ENCODE measurements around the gene HLA-DMB. TPM values are rescaled to one million over a fixed set of nuclear protein-coding genes. Genes with fewer than 3 reads are reported as not detected.

HLA-DMB gene
- total and polyA plus RNA-seq, 4 donors: 4.7 to 22.3 (median 10.3) TPM

DNA sequence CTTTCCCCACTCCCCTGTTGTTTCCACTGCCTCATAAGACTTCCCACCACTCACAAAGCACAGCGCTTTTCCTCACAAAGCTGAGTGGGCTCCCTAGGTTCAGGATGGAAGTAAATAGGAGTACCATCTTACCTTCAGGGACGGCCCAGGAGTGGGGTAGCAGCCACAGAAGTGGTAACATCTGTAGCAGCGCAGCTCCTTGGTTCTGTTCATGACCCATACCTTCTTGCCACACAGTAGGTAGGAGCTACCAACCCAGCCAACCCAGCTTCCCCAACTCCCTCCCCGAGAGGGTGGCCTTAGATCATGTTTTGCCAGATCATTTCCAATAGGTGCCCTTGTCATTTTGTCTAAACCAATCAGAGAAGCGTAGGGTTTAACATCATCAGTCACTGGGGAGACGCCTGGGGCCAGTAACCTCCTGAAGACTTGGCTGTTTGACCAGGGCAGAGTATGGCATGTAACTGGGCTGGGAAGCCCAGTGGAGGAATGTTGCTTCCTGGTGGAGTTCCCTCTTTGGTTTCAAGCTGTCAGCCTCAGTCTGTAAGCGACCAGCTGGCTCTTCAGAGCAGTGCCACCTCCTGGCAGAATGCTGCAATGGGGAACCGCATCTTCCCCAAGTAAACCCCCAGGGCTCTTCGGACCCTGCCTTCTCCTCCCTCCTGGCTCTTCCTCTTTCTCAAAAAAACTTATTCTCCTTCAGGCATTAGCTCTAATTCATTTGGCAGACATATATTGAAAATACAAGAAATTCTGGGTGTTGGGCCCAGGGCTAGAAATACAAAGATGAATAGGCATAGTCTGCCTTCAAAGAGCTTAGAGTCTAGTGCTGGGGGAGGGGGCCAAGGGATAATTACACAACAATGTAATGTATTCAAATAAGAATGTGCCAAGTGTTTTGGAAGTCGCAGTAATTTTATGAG lies 12.2 kb upstream of the HLA-DMB start, which contains the start of gene HLA-DMA:
HLA-DMA (minus strand) TSS at position 281 of the 923 bp plus-strand sequence; CDS start at position 220, 61 bp downstream.
- WGBS (ENCODE audit: insufficient coverage): 40% methylated on average over 9 of the region's 10 CpGs
- peaks cover 6% of the 10 kb centered on the region for H3K4me1 ChIP-seq (ENCODE audit: control insufficient read depth, insufficient read depth, low read length)
- no peak within 1 kb of the TSS for H3K27ac ChIP-seq (ENCODE audit: low read depth, low read length)
- peak in 2 of 6 donors; percentile 62 to 83 for DNase-seq (ENCODE audit: low read depth in 4 of 6, low spot score in 6 of 6)
- H3K4me3 ChIP-seq (ENCODE audit: low read depth, low read length): no peak within 1 kb of the TSS
- H3K9me3 ChIP-seq (ENCODE audit: control insufficient read depth, insufficient read depth, low read length): no peaks in the 10 kb centered on the region
- no peaks in the 10 kb centered on the region for H3K36me3 ChIP-seq (ENCODE audit: control insufficient read depth, insufficient read depth, low read length)
- no peaks in the 10 kb centered on the region for H3K27me3 ChIP-seq (ENCODE audit: control insufficient read depth, insufficient read depth, low read length)

DNA sequence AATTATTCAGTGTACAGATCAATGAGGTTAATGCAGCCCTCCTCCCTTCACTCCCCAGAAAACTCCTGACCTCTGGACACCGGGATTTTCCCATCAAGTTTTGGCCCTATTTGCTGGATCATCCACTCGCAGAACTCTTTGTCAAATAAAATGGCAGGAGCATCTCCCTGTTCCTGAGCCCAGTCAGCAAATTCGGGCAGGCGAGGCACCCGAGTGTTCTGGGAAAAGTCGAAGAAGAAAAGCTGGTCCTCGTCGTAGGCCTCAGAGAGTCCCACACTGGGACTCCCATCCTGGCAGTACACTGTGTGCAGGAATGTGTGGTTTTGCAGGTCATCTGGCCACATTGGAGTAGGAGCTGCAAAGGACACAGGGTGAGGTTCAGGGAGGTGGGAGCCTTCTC lies 9.6 kb upstream of the HLA-DMB start:
- H3K4me1 ChIP-seq (ENCODE audit: control insufficient read depth, insufficient read depth, low read length): peaks cover 6% of the 10 kb centered on the region
- no peak overlapping the region for H3K4me3 ChIP-seq (ENCODE audit: low read depth, low read length)
- no peak for DNase-seq (ENCODE audit: low read depth in 4 of 6, low spot score in 6 of 6)
- 84% methylated on average over 8 of the region's 8 CpGs for WGBS (ENCODE audit: insufficient coverage)
- H3K9me3 ChIP-seq (ENCODE audit: control insufficient read depth, insufficient read depth, low read length): no peaks in the 10 kb centered on the region
- H3K36me3 ChIP-seq (ENCODE audit: control insufficient read depth, insufficient read depth, low read length): no peaks in the 10 kb centered on the region
- no peak overlapping the region for H3K27ac ChIP-seq (ENCODE audit: low read depth, low read length)
- no peaks in the 10 kb centered on the region for H3K27me3 ChIP-seq (ENCODE audit: control insufficient read depth, insufficient read depth, low read length)

DNA sequence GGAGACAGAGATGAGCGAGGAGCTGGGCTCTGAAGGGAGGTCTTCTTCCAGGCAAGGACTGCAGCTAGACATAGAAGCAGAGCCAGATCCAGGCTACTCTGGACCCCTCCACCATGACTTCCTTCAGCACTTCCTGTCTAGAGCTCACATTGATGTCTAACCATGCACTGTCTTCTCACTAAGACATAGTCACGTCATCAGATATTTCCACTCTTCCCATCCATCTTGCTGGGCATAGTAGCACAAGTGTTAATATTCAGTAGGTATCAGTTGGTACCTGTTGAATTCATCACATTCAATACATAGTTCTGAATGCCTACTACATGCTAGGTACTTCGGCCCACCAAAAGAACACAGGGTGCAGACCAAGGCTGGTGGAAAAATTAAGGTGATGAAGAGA lies 9.2 kb upstream of the HLA-DMB start:
- Histone ChIP-seq H3K27me3 (ENCODE audit: control insufficient read depth, insufficient read depth, low read length) (no peaks in the 10 kb centered on the region), H3K9me3 (ENCODE audit: control insufficient read depth, insufficient read depth, low read length) (no peaks in the 10 kb centered on the region), H3K4me3 (ENCODE audit: low read depth, low read length) (no peak overlapping the region), H3K36me3 (ENCODE audit: control insufficient read depth, insufficient read depth, low read length) (no peaks in the 10 kb centered on the region), H3K4me1 (ENCODE audit: control insufficient read depth, insufficient read depth, low read length) (peaks cover 6% of the 10 kb centered on the region), H3K27ac (ENCODE audit: low read depth, low read length) (no peak overlapping the region)
- WGBS (ENCODE audit: insufficient coverage): no CpG with 5 or more reads among the region's 3 CpGs
- no peak for DNase-seq (ENCODE audit: low read depth in 4 of 6, low spot score in 6 of 6)

DNA sequence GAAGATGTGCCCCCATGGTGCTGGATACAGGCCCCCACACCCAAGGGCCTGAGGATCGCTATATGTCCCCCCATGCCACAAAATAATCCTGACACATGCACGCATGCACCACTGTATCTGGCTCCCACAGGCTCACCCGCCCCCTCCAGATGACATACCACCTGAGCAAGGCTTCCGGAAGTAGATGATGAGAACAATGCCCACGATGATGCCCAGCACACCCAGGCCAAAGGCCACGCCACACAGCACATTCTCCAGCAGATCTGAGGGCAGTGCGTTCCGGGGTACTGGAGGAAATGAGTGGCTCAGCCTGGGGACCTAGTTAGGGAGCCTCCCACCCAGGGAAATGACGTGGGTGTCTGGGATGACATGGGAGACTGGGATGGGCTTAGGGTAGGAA lies 8.3 kb upstream of the HLA-DMB start:
- Histone ChIP-seq H3K4me3 (ENCODE audit: low read depth, low read length) (no peak overlapping the region), H3K27ac (ENCODE audit: low read depth, low read length) (no peak overlapping the region), H3K27me3 (ENCODE audit: control insufficient read depth, insufficient read depth, low read length) (no peaks in the 10 kb centered on the region), H3K4me1 (ENCODE audit: control insufficient read depth, insufficient read depth, low read length) (peaks cover 6% of the 10 kb centered on the region), H3K36me3 (ENCODE audit: control insufficient read depth, insufficient read depth, low read length) (no peaks in the 10 kb centered on the region), H3K9me3 (ENCODE audit: control insufficient read depth, insufficient read depth, low read length) (no peaks in the 10 kb centered on the region)
- DNase-seq (ENCODE audit: low read depth in 4 of 6, low spot score in 6 of 6): no peak
- 98% methylated on average over 5 of the region's 9 CpGs for WGBS (ENCODE audit: insufficient coverage)

DNA sequence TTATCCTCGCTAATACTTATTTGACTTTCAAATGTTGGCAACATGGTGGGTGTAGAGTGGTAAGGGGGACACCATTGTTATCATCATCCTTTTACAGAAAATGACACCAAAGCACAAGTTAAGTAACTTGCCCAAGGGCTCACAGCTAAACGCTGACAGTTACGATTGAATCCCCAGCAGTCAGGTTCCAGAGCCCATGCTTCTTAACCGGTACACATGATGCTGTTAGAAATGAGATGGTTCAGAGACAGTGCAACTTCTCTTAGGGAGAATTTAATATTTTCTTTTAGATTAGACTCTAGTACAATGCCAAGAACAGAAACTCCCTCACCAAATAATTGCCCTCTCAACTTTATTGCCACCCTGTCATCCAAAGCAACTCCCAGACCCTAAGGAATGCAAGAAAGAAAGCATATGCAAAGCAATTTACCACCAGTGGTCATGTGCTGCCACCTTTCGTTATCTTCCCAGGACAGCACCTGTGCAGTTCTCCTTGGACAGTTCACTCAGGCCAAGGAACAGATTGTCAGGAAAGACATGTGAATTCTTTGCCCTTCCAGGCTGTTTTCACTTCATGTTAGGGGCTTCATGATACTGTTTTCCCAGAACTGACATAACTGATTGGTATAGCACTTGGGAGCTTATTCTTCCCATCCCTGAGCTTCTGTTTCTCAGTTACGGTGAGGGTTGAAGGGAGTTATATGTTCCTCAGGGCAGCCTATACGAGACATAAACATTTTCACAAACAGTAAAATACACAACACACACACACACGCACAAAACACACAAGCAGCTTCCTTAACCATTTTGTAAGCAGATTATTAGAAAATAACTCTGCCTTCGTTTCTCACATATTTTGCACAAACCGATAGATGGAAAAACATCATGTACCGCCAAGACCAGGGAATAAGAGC lies 7.0 kb upstream of the HLA-DMB start:
- H3K27me3 ChIP-seq (ENCODE audit: control insufficient read depth, insufficient read depth, low read length): no peaks in the 10 kb centered on the region
- DNase-seq (ENCODE audit: low read depth in 4 of 6, low spot score in 6 of 6): peak in 2 of 6 donors; percentile 55 to 76
- no peaks in the 10 kb centered on the region for H3K9me3 ChIP-seq (ENCODE audit: control insufficient read depth, insufficient read depth, low read length)
- peaks cover 2% of the 10 kb centered on the region for H3K4me1 ChIP-seq (ENCODE audit: control insufficient read depth, insufficient read depth, low read length)
- no peak overlapping the region for H3K27ac ChIP-seq (ENCODE audit: low read depth, low read length)
- H3K36me3 ChIP-seq (ENCODE audit: control insufficient read depth, insufficient read depth, low read length): no peaks in the 10 kb centered on the region
- 47% methylated on average over 2 of the region's 11 CpGs for WGBS (ENCODE audit: insufficient coverage)
- H3K4me3 ChIP-seq (ENCODE audit: low read depth, low read length): no peak overlapping the region

DNA sequence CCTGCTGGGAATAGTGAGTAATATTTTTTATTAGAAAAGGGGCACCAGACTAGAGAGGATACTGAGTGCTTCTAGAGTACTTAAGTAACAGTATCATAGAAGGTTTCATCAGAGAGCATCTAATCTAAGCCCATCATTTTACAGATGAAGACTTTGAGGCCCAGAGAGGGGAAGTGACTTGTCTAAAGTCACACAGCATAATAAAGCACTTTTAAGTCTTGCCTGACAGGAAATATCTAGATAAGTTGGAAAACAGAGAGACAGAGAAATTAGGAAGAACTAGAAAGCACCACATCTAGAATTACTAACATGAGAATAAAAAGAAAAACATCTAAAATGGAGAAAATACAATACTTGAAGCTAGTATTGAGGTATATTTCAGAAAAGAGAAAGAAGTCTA lies 6.1 kb upstream of the HLA-DMB start:
- H3K36me3 ChIP-seq (ENCODE audit: control insufficient read depth, insufficient read depth, low read length): no peaks in the 10 kb centered on the region
- no peaks in the 10 kb centered on the region for H3K9me3 ChIP-seq (ENCODE audit: control insufficient read depth, insufficient read depth, low read length)
- no peak overlapping the region for H3K4me3 ChIP-seq (ENCODE audit: low read depth, low read length)
- H3K27ac ChIP-seq (ENCODE audit: low read depth, low read length): no peak overlapping the region
- H3K4me1 ChIP-seq (ENCODE audit: control insufficient read depth, insufficient read depth, low read length): no peaks in the 10 kb centered on the region
- no peak for DNase-seq (ENCODE audit: low read depth in 4 of 6, low spot score in 6 of 6)
- no peaks in the 10 kb centered on the region for H3K27me3 ChIP-seq (ENCODE audit: control insufficient read depth, insufficient read depth, low read length)

DNA sequence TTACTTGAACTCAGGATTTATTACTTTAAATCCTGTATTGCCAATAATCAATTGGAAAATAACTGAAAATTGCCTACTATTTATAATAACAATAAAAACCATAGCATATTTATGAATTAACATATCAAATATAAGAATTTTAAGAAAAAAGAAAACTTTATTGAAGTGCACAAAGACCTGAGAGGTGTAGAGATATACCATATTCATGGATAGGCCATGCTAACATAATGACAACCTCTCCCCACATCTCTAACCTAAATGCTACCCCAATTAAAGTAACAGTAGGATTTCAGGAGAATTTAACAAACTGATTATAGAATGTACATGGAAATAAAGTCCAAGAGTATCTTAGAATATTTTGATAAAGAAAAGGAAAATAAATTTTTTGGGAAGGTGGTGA lies 5.1 kb upstream of the HLA-DMB start:
- Histone ChIP-seq H3K9me3 (ENCODE audit: control insufficient read depth, insufficient read depth, low read length) (no peaks in the 10 kb centered on the region), H3K27me3 (ENCODE audit: control insufficient read depth, insufficient read depth, low read length) (no peaks in the 10 kb centered on the region), H3K4me3 (ENCODE audit: low read depth, low read length) (no peak overlapping the region), H3K4me1 (ENCODE audit: control insufficient read depth, insufficient read depth, low read length) (peaks cover 5% of the 10 kb centered on the region), H3K27ac (ENCODE audit: low read depth, low read length) (no peak overlapping the region), H3K36me3 (ENCODE audit: control insufficient read depth, insufficient read depth, low read length) (no peaks in the 10 kb centered on the region)
- no peak for DNase-seq (ENCODE audit: low read depth in 4 of 6, low spot score in 6 of 6)

DNA sequence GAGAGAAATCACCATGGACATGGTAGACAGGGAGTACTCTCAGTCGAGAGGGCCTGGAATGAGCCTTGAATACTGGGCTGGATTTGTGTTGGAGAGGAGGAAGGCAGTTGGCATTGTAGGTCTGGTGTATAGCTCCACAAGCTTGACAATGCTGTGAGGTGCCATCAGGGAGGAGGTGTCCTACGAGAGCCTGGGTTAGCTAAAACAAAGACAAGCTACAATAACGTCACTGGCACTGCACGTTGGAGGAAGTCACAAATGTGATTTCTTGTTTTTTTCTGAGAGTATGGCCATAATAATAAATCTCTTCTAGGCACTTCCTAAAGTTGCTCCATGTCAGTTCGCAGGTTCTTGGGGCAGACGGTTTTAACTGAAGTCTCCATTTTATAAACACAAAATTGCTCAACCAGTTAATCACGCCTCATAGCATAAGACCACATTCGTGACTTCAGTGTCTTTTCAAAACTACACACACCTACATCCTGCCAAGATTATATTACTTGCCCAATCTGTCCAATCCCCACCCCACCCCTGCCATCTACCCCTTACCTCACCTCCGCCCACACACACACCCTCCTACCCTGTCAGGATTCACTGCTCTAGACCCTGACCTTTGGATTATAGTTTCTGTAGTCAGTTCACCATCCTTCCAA lies 4.4 kb upstream of the HLA-DMB start:
- Histone ChIP-seq H3K27me3 (ENCODE audit: control insufficient read depth, insufficient read depth, low read length) (no peaks in the 10 kb centered on the region), H3K36me3 (ENCODE audit: control insufficient read depth, insufficient read depth, low read length) (no peaks in the 10 kb centered on the region), H3K4me3 (ENCODE audit: low read depth, low read length) (no peak overlapping the region), H3K27ac (ENCODE audit: low read depth, low read length) (no peak overlapping the region), H3K9me3 (ENCODE audit: control insufficient read depth, insufficient read depth, low read length) (no peaks in the 10 kb centered on the region), H3K4me1 (ENCODE audit: control insufficient read depth, insufficient read depth, low read length) (peaks cover 10% of the 10 kb centered on the region)
- no peak for DNase-seq (ENCODE audit: low read depth in 4 of 6, low spot score in 6 of 6)
- WGBS (ENCODE audit: insufficient coverage): 89% methylated on average over 8 of the region's 9 CpGs

DNA sequence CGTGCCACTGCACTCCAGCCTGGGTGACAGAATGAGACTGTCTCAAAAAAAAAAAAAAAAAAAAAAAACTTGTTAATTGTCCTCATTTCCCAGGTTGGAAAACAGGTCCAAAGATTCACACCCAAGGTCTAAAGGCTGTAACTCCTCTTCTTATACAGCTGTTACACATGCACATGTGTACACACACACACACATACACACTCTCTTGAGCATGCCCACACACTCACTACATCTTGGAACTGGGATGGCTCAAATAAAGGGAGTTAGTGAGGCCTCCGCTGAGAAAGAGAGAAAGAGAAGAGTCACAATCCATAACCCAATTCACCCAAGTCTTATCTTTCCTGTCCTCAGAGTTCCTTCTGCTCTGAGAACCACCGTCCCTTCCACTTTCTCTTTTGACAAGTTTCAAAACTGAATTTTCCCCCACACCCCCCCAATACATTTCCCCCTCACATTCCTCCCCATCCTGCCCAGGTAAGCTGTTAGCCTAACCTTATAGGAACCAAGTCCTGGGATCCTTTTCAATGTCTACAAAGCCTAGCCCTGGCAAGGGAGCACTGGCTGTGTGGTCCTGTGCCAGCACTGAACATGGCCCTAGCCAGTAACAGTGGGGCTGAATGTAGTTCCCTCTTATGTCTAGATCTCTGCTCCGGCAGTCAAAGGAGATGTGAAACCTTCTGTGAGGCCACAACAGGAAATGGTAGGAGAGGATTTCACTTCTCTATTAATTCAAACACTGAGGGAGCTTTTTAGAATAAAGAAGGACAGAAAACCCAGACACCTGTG lies 3.2 kb upstream of the HLA-DMB start:
- H3K36me3 ChIP-seq (ENCODE audit: control insufficient read depth, insufficient read depth, low read length): no peaks in the 10 kb centered on the region
- H3K27me3 ChIP-seq (ENCODE audit: control insufficient read depth, insufficient read depth, low read length): no peaks in the 10 kb centered on the region
- H3K9me3 ChIP-seq (ENCODE audit: control insufficient read depth, insufficient read depth, low read length): no peaks in the 10 kb centered on the region
- no peak for DNase-seq (ENCODE audit: low read depth in 4 of 6, low spot score in 6 of 6)
- H3K27ac ChIP-seq (ENCODE audit: low read depth, low read length): no peak overlapping the region
- H3K4me3 ChIP-seq (ENCODE audit: low read depth, low read length): no peak overlapping the region
- 93% methylated on average over 1 of the region's 4 CpGs for WGBS (ENCODE audit: insufficient coverage)
- H3K4me1 ChIP-seq (ENCODE audit: control insufficient read depth, insufficient read depth, low read length): peaks cover 10% of the 10 kb centered on the region

Measured in spinal cord (tissue), 10 donors.